ENCODE measurements around the gene PSENEN.
A peak's percentile ranks its signal among the peaks of the same experiment; 100 is the strongest.

The PSENEN gene

DNA sequence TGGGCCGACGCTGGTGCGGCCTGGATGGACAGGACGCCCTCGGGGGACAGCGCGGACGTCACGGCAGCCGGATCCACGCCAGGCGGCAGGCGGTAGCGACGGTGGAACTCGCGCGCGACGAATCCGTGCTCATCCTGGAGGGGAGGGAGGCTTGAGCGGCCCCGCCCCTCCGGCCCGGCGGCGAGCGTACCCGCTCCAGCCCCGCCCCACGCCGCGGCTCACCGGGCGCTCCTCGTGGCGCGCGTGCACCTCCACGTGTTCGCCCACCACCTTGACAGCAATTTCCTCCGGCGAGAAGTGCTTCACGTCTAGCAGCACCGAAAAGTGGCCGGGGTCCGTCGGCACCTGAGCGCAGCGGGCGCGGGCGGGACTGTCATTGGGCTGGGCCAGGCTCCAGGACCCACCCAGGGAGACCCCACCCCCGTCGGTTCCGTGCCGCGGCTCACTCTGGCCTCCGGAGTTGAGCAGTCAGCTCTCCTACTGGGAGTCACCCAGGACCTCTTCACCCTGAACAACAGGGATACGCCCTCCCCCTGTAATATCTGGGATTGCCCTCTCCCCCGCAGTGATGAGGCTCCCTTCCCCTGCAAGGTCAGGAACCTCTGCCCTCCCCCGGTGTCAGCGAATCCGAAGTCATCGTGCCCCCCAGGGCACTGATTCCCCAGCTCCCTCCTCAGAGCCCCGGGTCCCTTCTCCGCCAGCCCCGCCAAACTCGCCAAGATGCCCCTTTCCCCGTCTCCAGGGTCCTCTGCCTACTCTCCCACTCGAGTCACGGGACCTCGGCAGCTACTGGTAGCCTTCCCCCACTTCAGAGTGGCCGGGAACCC lies 10.3 kb downstream of the PSENEN start:
- peak overlapping the region; percentile 56 for H3K4me3 ChIP-seq (ENCODE audit: low read depth, low read length)
- peak; percentile 38 for DNase-seq (ENCODE audit: low read depth, low spot score)
- TF ChIP-seq, protein P1, sequence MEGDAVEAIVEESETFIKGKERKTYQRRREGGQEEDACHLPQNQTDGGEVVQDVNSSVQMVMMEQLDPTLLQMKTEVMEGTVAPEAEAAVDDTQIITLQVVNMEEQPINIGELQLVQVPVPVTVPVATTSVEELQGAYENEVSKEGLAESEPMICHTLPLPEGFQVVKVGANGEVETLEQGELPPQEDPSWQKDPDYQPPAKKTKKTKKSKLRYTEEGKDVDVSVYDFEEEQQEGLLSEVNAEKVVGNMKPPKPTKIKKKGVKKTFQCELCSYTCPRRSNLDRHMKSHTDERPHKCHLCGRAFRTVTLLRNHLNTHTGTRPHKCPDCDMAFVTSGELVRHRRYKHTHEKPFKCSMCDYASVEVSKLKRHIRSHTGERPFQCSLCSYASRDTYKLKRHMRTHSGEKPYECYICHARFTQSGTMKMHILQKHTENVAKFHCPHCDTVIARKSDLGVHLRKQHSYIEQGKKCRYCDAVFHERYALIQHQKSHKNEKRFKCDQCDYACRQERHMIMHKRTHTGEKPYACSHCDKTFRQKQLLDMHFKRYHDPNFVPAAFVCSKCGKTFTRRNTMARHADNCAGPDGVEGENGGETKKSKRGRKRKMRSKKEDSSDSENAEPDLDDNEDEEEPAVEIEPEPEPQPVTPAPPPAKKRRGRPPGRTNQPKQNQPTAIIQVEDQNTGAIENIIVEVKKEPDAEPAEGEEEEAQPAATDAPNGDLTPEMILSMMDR (IDR thresholded peaks at IDR 0.05; ENCODE audit: low read depth, low read length), result no peak
- in situ Hi-C loops (cut with HindIII; ENCODE audit: low sequenced_read_pairs), result no loop called here

DNA sequence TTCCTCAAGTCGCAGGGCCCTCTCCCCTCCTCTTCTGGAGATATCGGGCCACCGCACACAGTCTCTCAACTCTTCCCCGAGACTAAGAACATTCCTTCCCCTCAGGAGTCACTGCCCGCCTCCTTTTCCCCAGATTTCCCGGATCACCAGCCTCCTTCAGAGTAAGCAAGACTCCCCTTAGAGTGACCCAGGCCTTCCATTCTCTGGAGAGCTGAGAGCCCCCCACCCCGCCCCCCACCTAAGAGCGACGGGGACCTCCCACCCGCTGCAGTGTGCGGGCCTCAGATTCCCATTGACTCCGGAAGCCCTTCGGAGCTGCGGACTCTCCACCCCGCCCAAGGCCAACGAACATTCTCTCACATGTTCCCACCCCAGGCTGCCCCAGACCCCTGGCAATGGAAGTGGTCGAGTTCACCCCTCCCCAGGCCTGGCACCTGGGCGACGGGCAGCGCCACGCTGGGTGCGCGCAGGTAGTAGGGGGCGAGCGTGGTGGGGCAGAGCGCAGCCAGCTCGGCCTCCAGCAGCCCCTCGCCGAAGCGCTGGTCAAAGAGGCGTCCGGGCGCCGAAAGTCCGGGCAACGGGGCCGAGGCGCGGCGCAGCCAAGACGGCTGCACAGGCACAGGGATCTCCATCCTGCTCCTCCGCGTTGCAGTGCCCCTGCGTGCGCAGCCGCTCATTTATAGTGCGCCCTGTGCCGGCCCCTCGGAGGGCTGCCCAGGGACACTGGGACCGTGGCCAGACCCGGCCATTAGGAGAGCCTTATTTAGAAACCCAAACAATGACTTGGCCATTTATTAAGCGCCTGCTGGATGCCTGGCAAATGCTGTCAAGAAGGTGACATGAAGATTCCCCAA lies 11.2 kb downstream of the PSENEN start, which contains the start of gene HSPB6:
HSPB6 (minus strand) TSS at position 653 of the 854 bp plus-strand sequence; CDS start at position 632, 21 bp downstream.
- DNase-seq (ENCODE audit: low read depth, low spot score), result peak; percentile 92
- TF ChIP-seq, protein P1 (IDR thresholded peaks at IDR 0.05; ENCODE audit: low read depth, low read length), result no peak
- in situ Hi-C loops (cut with HindIII; ENCODE audit: low sequenced_read_pairs), result no loop called here
- H3K4me3 ChIP-seq (ENCODE audit: low read depth, low read length), result peak within 1 kb of the TSS; percentile 56

DNA sequence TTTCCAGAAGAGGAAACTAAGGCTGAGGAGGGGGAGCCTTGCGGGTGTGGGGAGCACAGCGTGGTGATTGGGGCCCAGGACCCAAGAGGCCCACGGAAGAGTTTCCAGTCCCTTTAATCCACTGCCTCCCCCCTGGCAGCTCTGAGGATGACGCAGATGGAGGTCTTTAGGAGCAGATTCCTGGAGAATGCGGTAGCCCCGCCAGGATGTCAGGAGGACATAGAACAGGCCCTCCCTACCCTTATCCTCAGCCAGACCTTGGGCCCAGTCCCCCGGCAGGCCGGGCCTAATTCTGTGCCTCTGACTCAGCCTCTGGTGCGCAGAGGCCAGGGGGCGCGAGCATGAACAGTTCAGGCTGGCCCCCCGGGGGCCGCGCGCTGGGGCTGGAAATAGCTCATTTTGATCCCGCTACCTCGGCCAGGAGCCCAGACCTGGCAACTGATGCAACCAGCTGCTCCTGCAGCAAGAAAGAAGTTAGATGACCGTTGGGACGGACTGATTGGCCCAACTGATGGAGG lies 11.8 kb downstream of the PSENEN start:
- TF ChIP-seq, protein P1 (IDR thresholded peaks at IDR 0.05; ENCODE audit: low read depth, low read length), result no peak
- in situ Hi-C loops (cut with HindIII; ENCODE audit: low sequenced_read_pairs), result no loop called here
- peak overlapping the region; percentile 56 for H3K4me3 ChIP-seq (ENCODE audit: low read depth, low read length)
- DNase-seq (ENCODE audit: low read depth, low spot score), result peak; percentile 98

DNA sequence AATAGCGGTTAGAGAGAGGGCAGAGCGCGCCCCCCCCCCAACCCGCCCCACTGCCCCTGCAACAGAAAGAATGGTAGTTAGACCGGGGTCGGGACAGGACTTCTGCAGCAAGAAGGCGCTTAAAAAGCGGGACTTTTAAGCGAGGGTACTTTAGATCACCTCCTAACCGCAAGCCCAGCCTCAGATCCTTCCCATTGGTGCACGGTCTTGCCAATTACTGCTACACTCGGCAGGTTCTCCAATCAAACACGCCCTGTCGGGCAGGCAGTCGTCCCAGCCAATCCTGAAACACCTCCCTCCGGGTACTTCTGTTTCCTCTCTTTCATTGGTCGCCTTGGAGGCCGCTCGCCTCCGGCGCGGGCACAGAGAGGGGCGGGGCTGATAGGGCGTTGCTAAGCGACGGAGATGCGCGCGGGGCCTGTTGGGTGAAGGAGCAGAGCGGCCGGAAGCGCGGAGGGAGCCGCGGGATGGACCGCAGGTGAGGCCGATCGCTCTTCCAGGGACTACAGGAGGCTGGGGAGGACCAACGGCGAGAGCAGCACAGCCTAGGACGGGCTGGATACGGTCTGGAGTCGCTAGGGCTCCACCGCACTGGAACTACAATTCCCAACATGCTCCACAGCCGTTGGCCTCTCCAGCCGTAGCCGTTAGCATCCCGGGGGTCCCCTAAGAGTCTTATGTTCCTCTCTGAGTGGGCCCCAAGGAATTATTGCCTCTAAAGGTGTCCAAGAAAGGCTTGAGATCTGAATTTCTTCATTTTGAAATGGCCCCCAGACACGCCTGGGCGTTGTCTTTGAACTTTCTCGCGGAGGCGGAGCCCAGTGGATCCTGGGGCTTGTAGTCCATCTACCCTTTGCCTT lies 12.5 kb downstream of the PSENEN start, which contains the start of gene PROSER3:
PROSER3 (plus strand) TSS at position 428 of the 860 bp plus-strand sequence; CDS start at position 468, 40 bp downstream.
- TF ChIP-seq, protein P1 (IDR thresholded peaks at IDR 0.05; ENCODE audit: low read depth, low read length), result no peak
- H3K4me3 ChIP-seq (ENCODE audit: low read depth, low read length), result peak within 1 kb of the TSS; percentile 75
- DNase-seq (ENCODE audit: low read depth, low spot score), result peak; percentile 100
- in situ Hi-C loops (cut with HindIII; ENCODE audit: low sequenced_read_pairs), result no loop called here

DNA sequence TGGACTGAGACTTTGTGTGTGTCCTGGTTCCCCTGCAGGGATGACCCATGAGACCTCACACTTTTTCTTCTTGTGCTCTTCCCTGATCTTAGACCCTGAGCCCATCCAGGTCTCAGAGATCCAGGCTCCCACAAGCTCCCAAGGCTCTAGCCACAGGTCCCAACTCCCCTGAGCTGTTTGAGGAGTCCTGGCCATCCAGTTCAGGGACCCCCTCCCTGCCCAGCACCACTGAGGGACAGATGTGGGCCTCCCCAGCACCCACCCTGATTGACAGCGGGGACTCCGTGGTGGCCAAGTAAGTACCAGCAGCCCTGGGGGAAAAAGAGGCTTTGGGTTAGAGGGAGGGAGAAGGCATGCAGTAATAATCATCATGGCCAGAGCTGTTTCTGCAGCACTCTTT lies 14.2 kb downstream of the PSENEN start:
- in situ Hi-C loops (cut with HindIII; ENCODE audit: low sequenced_read_pairs), result no loop called here
- H3K4me3 ChIP-seq (ENCODE audit: low read depth, low read length), result no peak overlapping the region
- TF ChIP-seq, protein P1 (IDR thresholded peaks at IDR 0.05; ENCODE audit: low read depth, low read length), result no peak
- DNase-seq (ENCODE audit: low read depth, low spot score), result no peak
